ENCODE measurements around the gene AMD1. TPM values are rescaled to one million over a fixed set of nuclear protein-coding genes. Genes with fewer than 3 reads are reported as not detected.

AMD1 gene
- total RNA-seq, 1 donor = 99.1 TPM

DNA sequence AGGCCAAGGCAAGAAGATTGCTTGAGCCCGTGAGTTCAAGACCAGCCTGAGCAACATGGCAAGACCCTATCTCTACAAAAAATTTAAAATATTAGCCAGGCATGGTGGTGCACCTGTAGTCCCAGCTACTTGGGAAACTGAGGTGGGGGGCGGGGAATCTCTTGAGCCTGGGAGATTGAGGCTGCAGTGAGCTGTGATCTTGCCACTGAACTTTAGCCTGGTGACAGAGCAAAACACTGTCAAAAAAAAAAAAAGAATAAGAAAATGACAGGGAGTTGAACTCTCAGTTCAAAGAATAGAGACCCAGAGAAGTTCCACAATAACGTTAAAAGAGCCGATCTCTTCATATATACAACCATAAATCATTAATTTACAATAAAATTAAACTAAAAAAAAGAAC, 24.8 kb upstream of the AMD1 start:
- H3K4me3 ChIP-seq (ENCODE audit: low read depth, low read length) = no peak overlapping the region
- DNase-seq (ENCODE audit: low read depth) = no peak
- TF ChIP-seq, protein P1, sequence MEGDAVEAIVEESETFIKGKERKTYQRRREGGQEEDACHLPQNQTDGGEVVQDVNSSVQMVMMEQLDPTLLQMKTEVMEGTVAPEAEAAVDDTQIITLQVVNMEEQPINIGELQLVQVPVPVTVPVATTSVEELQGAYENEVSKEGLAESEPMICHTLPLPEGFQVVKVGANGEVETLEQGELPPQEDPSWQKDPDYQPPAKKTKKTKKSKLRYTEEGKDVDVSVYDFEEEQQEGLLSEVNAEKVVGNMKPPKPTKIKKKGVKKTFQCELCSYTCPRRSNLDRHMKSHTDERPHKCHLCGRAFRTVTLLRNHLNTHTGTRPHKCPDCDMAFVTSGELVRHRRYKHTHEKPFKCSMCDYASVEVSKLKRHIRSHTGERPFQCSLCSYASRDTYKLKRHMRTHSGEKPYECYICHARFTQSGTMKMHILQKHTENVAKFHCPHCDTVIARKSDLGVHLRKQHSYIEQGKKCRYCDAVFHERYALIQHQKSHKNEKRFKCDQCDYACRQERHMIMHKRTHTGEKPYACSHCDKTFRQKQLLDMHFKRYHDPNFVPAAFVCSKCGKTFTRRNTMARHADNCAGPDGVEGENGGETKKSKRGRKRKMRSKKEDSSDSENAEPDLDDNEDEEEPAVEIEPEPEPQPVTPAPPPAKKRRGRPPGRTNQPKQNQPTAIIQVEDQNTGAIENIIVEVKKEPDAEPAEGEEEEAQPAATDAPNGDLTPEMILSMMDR (IDR thresholded peaks at IDR 0.05; ENCODE audit: insufficient read depth, low read length) = no peak

DNA sequence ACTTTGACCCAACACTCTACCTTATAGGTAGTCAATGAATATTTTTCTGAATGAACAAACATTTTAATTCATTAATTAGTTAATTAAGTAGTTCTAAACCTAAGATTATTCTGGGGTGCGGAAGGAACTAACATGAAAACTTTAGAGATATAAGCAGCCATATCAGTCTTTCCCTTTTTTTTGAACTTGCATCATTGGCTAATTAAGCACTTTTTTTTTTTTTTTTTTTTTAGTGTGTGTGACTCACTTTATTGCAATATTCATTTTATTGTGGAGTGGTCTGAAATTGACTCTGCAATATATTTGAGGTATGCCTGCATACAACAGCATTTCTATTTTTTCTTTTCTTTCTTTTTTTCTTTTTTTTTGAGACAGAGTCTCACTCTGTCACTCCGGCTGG, 21.8 kb upstream of the AMD1 start:
- H3K4me3 ChIP-seq (ENCODE audit: low read depth, low read length) = no peak overlapping the region
- no peak for DNase-seq (ENCODE audit: low read depth)
- TF ChIP-seq, protein P1 (IDR thresholded peaks at IDR 0.05; ENCODE audit: insufficient read depth, low read length) = no peak

DNA sequence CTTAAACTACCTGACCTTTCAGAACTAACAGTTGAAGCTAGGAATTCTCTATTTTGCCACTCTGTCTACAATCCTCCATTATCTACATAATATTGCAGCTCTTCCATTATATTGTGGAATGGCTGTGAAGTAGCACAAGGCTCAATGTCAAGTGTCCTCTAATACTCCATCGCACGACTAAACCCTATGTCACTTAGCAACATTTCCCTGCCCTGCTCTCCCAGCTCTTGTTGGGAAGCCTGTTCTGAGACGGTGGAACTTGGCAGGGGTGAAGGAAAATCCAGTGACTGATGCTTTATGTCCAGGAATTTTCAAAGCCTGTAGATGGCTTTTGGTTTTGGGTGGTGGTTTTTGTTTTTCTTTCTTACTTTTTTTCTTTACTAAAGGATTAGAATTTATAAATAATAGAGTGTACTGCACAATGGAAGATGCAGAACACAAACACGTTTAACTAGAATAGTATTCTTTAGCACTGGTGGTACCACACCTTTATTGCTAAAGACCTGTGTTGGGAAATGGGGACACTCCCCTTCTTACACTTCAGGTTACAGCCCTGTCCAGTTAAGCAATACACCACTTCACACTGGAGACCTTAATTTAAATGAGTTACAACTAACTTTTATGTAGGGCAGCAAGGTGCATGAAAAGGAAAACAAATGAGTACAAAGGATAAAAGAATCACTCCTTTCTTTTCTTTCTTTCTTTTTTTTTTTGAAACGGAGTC, 20.7 kb upstream of the AMD1 start:
- no peak for DNase-seq (ENCODE audit: low read depth)
- TF ChIP-seq, protein P1 (IDR thresholded peaks at IDR 0.05; ENCODE audit: insufficient read depth, low read length) = no peak
- H3K4me3 ChIP-seq (ENCODE audit: low read depth, low read length) = no peak overlapping the region

DNA sequence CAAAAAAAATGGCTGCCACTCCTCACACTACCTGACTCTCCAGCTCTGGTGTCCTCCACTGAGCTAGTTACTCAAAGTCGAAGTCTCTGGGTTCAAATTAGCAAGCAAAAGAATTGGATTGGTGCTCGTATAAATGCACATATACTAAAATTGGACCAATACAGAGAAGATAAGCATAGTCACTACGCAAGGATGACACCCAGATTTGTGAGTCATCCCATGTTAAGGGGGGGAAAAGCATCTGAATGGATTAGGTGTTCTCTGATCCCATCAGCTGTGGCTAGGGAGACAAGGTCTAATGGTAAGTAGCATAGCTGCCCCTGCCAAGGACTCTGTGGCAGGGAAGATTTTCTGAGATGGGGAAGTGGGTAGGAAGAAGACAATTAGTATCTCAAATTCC, 18.3 kb upstream of the AMD1 start:
- DNase-seq (ENCODE audit: low read depth) = no peak
- no peak overlapping the region for H3K4me3 ChIP-seq (ENCODE audit: low read depth, low read length)
- TF ChIP-seq, protein P1 (IDR thresholded peaks at IDR 0.05; ENCODE audit: insufficient read depth, low read length) = no peak

DNA sequence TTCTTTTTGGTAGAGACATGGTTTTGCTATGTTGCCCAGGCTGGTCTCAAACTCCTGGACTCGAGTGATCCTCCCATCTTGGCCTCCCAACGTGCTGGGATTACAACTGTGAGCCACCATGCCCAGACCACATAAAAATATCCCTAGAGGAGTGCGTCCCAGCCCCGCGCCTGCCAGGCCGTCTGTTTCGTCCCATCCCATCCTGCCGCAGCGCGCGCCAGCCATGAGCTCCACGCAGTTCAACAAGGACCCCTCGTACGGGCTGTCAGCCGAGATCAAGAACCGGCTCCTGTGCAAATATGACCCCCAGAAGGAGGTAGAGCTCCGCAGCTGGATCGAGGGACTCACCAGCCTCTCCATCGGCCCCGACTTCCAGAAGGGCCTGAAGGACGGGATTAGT, 16.6 kb upstream of the AMD1 start:
- TF ChIP-seq, protein P1 (IDR thresholded peaks at IDR 0.05; ENCODE audit: insufficient read depth, low read length) = no peak
- DNase-seq (ENCODE audit: low read depth) = no peak
- no peak overlapping the region for H3K4me3 ChIP-seq (ENCODE audit: low read depth, low read length)

DNA sequence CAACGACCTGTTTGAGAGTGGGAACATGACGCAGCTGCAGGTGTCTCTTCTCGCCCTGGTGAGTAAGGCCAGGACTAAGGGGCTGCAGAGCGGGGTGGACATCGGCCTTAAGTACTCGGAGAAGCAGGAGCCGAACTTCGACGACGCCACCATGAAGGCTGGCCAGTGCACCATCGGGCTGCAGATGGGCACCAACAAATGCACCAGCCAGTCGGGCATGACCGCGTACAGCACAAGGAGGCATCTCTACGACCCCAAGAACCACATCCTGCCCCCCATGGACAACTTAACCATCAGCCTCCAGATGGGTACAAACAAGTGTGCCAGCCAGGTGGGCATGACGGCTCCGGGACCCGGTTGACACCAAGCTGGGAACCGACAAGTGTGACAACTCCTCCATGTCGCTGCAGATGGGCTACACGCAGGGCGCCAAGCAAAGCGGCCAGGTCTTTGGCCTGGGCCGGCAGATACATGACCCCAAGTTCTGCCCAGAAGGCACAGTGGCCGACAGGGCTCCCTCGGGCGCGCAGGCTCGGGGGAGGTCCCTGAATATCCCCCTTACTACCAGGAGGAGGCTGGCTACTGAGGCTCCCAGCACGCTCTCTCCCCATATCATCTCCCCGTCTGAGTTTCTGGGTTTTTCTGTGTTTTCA, 15.9 kb upstream of the AMD1 start:
- TF ChIP-seq, protein P1 (IDR thresholded peaks at IDR 0.05; ENCODE audit: insufficient read depth, low read length) = no peak
- DNase-seq (ENCODE audit: low read depth) = no peak

More for the DNA sequence above, 15.9 kb upstream of the AMD1 start:
- H3K4me3 ChIP-seq (ENCODE audit: low read depth, low read length) = no peak overlapping the region
